Right lobe of liver (tissue), 4 donors: ENCODE measurements around the gene EXD3.

Source experiments
- POLR2A ChIP-seq: fragments of 450-650 bp; IDR thresholded peaks from one replicate; pipeline ENCODE4 v1.6.1; 2017; ENCODE audit warnings: antibody characterized with exemption, mild to moderate bottlenecking
- TF ChIP-seq, protein P1 (sequence below), 4 donors: fragments of 200-600 bp in 3 of 4; fragments of 450-650 bp in 1 of 4; IDR thresholded peaks; one replicate each; pipeline versions ENCODE4 v1.5.1 to v1.8.0; 2016 to 2022; ENCODE audit warnings: antibody characterized with exemption in 4 of 4, mild to moderate bottlenecking in 2 of 4
- donor health status: DM: no; HTN: no; CAD: no.
- donor health status: DM: no; HTN: no; CAD: no.
- donor health status: DM: no; HTN: yes; CAD: no.

DNA sequence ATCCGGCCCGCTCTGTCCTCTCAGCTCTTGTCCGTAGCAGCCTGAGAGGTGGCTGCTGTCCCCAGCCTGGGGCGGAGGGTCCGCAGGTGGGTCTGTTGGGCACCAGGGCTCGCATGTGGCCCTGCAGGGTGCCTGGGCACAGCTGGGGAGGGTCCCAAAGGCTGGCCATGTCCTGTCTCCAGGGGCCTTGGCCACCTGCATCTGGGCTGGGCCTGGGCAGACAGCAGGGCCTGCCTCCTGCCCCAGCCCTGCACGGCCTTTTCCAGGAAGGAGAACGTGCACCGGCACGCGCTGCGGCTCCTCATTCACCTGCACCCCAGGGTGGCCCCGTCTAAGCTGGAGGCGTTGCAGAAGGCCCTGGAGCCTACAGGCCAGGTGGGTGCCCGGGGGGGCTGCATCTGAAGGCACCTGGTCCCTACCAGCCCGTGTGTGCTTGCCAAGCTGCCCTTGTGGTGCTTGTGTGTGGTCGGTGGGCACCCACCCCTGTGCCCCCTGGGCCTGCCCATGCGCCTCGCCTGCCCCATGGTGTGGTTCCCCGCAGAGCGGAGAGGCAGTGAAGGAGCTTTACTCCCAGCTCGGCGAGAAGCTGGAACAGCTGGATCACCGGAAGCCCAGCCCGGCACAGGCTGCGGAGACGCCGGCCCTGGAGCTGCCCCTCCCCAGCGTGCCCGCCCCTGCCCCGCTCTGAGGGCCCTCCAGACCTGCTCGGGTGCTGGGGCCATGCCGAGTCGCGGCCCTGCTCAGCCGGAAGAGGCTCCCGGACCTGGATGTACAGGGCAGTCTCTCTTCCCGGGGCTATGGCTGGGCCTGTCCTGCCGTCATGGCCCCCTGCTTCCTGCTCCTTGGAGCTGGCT is 150.5 kb downstream of the EXD3 start:
- TF ChIP-seq, protein P1, sequence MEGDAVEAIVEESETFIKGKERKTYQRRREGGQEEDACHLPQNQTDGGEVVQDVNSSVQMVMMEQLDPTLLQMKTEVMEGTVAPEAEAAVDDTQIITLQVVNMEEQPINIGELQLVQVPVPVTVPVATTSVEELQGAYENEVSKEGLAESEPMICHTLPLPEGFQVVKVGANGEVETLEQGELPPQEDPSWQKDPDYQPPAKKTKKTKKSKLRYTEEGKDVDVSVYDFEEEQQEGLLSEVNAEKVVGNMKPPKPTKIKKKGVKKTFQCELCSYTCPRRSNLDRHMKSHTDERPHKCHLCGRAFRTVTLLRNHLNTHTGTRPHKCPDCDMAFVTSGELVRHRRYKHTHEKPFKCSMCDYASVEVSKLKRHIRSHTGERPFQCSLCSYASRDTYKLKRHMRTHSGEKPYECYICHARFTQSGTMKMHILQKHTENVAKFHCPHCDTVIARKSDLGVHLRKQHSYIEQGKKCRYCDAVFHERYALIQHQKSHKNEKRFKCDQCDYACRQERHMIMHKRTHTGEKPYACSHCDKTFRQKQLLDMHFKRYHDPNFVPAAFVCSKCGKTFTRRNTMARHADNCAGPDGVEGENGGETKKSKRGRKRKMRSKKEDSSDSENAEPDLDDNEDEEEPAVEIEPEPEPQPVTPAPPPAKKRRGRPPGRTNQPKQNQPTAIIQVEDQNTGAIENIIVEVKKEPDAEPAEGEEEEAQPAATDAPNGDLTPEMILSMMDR (IDR thresholded peaks at IDR 0.05), result no peak
- TF ChIP-seq POLR2A, result no peak
